Coronary artery (tissue), 2 donors: ENCODE data around the gene RAP1A.
A peak's percentile ranks its signal among the peaks of the same experiment; 100 is the strongest.

Experiments
- DNase-seq: peaks from one replicate; pipeline ENCODE4 v3.0.0-alpha.2; 2017; ENCODE audit warnings: low spot score
- H3K27ac ChIP-seq, 2 donors: fragments of 200-600 bp; sonication (generic); one replicate each; pipeline ENCODE4 v1.5.1; 2016 to 2019
- H3K4me3 ChIP-seq: fragments of 200-600 bp; sonication (generic); 2 replicates; pipeline ENCODE4 v1.5.1; 2016; ENCODE audit warnings: mild to moderate bottlenecking, moderate library complexity
- CTCF ChIP-seq: fragments of 200-600 bp; sonication (generic); IDR thresholded peaks from one replicate; pipeline ENCODE4 v1.5.1; 2019; ENCODE audit warnings: antibody characterized with exemption

RAP1A gene

GRCh38 chr1:111735321-111735720 is 115.7 kb downstream of the RAP1A start:
- no peak for TF ChIP-seq CTCF
- Histone ChIP-seq H3K4me3 (no peak overlapping the region), H3K27ac (peak overlapping the region in 1 of 2 donors; percentile 6)
- DNase-seq = no peak

- Histone ChIP-seq H3K4me3 (no peak overlapping the region), H3K27ac (no peak overlapping the region)
- no peak for DNase-seq
- TF ChIP-seq CTCF = no peak
Measured at GRCh38 chr1:111735858-111736544, 116.4 kb downstream of the RAP1A start.

- peak; percentile 72 for DNase-seq
Measured at GRCh38 chr1:111736548-111737215, 117.1 kb downstream of the RAP1A start.

GRCh38 chr1:111737216-111738132 is 117.9 kb downstream of the RAP1A start:
- DNase-seq = peak; percentile 72
- peak overlapping the region; percentile 93 to 95 for H3K27ac ChIP-seq
- TF ChIP-seq CTCF = no peak
- peak overlapping the region; percentile 79 for H3K4me3 ChIP-seq

More at GRCh38 chr1:111736548-111737215, 117.1 kb downstream of the RAP1A start:
- H3K4me3 ChIP-seq = no peak overlapping the region
- peak overlapping the region in 1 of 2 donors; percentile 95 for H3K27ac ChIP-seq
- TF ChIP-seq CTCF = no peak

GRCh38 chr1:111738133-111738435 is 118.5 kb downstream of the RAP1A start:
- H3K4me3 ChIP-seq = peak overlapping the region; percentile 79
- H3K27ac ChIP-seq = peak overlapping the region; percentile 93 to 95
- DNase-seq = no peak
- no peak for TF ChIP-seq CTCF

GRCh38 chr1:111738436-111739193 is 119.0 kb downstream of the RAP1A start:
- peak overlapping the region; percentile 79 for H3K4me3 ChIP-seq
- no peak for TF ChIP-seq CTCF
- H3K27ac ChIP-seq = peak overlapping the region; percentile 93 to 95
- DNase-seq = peak; percentile 91
